SJSA1 (cell line): Measurements from ENCODE around the gene FAM110A. TPM values are rescaled to one million over a fixed set of nuclear protein-coding genes. Genes with fewer than 3 reads are reported as not detected.
A peak's percentile ranks its signal among the peaks of the same experiment; 100 is the strongest.
"Not testable (repeated sequence)": the region's sequence is repeated elsewhere in the genome, so short reads cannot be mapped to it uniquely, and the experiment has no call there.

Source experiments
- DNase-seq, 2 experiments: peaks; one replicate each; pipeline ENCODE4 v3.0.0-alpha.2; 2015 to 2020; ENCODE audit warnings: low spot score in 2 of 2, low read depth in 1 of 2
- H3K27ac ChIP-seq: fragments of 250-450 bp; sonication (Bioruptor Pico); 2 replicates; pipeline ENCODE4 v1.5.1; 2020; ENCODE audit warnings: mild to moderate bottlenecking, moderate library complexity
- H3K27me3 ChIP-seq: fragments of 250-450 bp; sonication (Bioruptor Pico); replicated peaks from 2 replicates; pipeline ENCODE4 v1.5.1; 2020; ENCODE audit warnings: mild to moderate bottlenecking, moderate library complexity
- H3K36me3 ChIP-seq: fragments of 250-450 bp; sonication (Bioruptor Pico); 2 replicates; pipeline ENCODE4 v1.5.1; 2020; ENCODE audit warnings: mild to moderate bottlenecking
- H3K4me1 ChIP-seq: fragments of 250-450 bp; sonication (Bioruptor Pico); replicated peaks from 2 replicates; pipeline ENCODE4 v1.6.1; 2021; ENCODE audit warnings: mild to moderate bottlenecking
- H3K4me3 ChIP-seq: fragments of 250-450 bp; sonication (Bioruptor Pico); 2 replicates; pipeline ENCODE4 v1.5.1; 2020; ENCODE audit warnings: mild to moderate bottlenecking
- H3K9me3 ChIP-seq: fragments of 250-450 bp; sonication (Bioruptor Pico); replicated peaks from 2 replicates; pipeline ENCODE4 v1.5.1; 2020; ENCODE audit warnings: mild to moderate bottlenecking
- total RNA-seq: library from RNA; depleted of rRNA; stranded (reverse); fragments of >200 nt; shearing (Covaris generic); gene quantifications from 2 replicates; pipeline ENCODE4 v1.2.3, GENCODE V29; 2014; rRNA removed

FAM110A gene
- total RNA-seq, result 6.4 and 11.5 TPM in 2 replicates

- peaks cover 34% of the 10 kb centered on the region for H3K4me1 ChIP-seq
- H3K4me3 ChIP-seq, result peak within 1 kb of the TSS; percentile 89
- H3K36me3 ChIP-seq, result peaks cover 8% of the 10 kb centered on the region; the same call in 1 of the 2 replicates
- DNase-seq, result peak; percentile 95 to 96
- H3K27me3 ChIP-seq, result no peaks in the 10 kb centered on the region
- H3K9me3 ChIP-seq, result no peaks in the 10 kb centered on the region
- peak within 1 kb of the TSS; percentile 95 for H3K27ac ChIP-seq
These were observed at the start of gene FAM110A for GRCh38 chr20:833450-834150. Gene FAM110A (plus strand): TSS chr20:833715. CDS start chr20:844805, 11,090 bp downstream.

- DNase-seq, result no peak
- peaks cover 8% of the 10 kb centered on the region; the same call in 1 of the 2 replicates for H3K27me3 ChIP-seq
- no peaks in the 10 kb centered on the region for H3K36me3 ChIP-seq
- no peak overlapping the region for H3K4me3 ChIP-seq
- no peaks in the 10 kb centered on the region; the same call in 1 of the 2 replicates for H3K9me3 ChIP-seq
- H3K27ac ChIP-seq, result no peak overlapping the region
- no peaks in the 10 kb centered on the region for H3K4me1 ChIP-seq
These were observed 45.7 kb upstream of the FAM110A start for GRCh38 chr20:787825-788224.

- no peak for DNase-seq
- H3K36me3 ChIP-seq, result no peaks in the 10 kb centered on the region
- H3K4me3 ChIP-seq, result no peak overlapping the region
- H3K9me3 ChIP-seq, result no peaks in the 10 kb centered on the region
- H3K4me1 ChIP-seq, result no peaks in the 10 kb centered on the region
- H3K27ac ChIP-seq, result no peak overlapping the region
- H3K27me3 ChIP-seq, result peaks cover 12% of the 10 kb centered on the region; the same call in 1 of the 2 replicates
These were observed 42.5 kb upstream of the FAM110A start for GRCh38 chr20:791056-791455.

- no peaks in the 10 kb centered on the region for H3K36me3 ChIP-seq
- H3K27me3 ChIP-seq, result peaks cover 12% of the 10 kb centered on the region; the same call in 1 of the 2 replicates
- no peak for DNase-seq
These were observed 41.3 kb upstream of the FAM110A start for GRCh38 chr20:792248-792647.

GRCh38 chr20:796921-797320 is 36.6 kb upstream of the FAM110A start:
- no peak overlapping the region for H3K27ac ChIP-seq
- no peak overlapping the region for H3K4me3 ChIP-seq
- peaks cover 12% of the 10 kb centered on the region; the same call in 1 of the 2 replicates for H3K27me3 ChIP-seq
- H3K36me3 ChIP-seq, result no peaks in the 10 kb centered on the region
- no peak for DNase-seq
- H3K9me3 ChIP-seq, result no peaks in the 10 kb centered on the region
- H3K4me1 ChIP-seq, result no peaks in the 10 kb centered on the region

More at GRCh38 chr20:792248-792647, 41.3 kb upstream of the FAM110A start:
- no peak overlapping the region for H3K27ac ChIP-seq
- H3K4me1 ChIP-seq, result no peaks in the 10 kb centered on the region
- H3K4me3 ChIP-seq, result no peak overlapping the region
- no peaks in the 10 kb centered on the region for H3K9me3 ChIP-seq

DNA sequence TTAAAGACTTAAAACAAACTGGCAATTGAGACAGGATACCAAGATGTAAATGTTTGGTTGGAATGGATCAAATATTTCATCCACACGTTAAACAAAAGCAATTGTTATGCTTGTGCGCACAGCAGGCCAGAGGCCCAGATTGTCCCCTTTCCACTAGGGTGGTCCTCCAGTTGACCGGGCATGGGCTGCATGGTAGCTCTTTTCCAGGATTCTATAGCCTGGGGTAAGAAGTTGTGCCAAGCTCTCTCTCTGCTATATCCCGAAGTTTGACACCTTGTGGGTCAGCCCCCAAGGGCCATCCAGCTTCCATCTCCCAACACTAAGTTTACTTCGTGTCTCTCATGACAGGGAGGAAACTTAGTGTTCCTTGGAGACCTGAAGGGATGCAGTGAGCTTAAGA is 34.8 kb upstream of the FAM110A start:
- H3K27ac ChIP-seq, H3K4me3 ChIP-seq, H3K36me3 ChIP-seq, H3K4me1 ChIP-seq, H3K9me3 ChIP-seq, DNase-seq: not testable (repeated sequence)
- H3K27me3 ChIP-seq, result peaks cover 17% of the 10 kb centered on the region; the same call in 1 of the 2 replicates

GRCh38 chr20:800026-800425 is 33.5 kb upstream of the FAM110A start:
- not testable (repeated sequence) for H3K36me3 ChIP-seq, H3K4me1 ChIP-seq, DNase-seq

GRCh38 chr20:801678-802077 is 31.8 kb upstream of the FAM110A start:
- no peak overlapping the region for H3K4me3 ChIP-seq
- DNase-seq, result no peak
- no peaks in the 10 kb centered on the region for H3K4me1 ChIP-seq

More at GRCh38 chr20:800026-800425, 33.5 kb upstream of the FAM110A start:
- H3K9me3 ChIP-seq, H3K4me3 ChIP-seq, H3K27ac ChIP-seq: not testable (repeated sequence)
- peaks cover 16% of the 10 kb centered on the region; the same call in 1 of the 2 replicates for H3K27me3 ChIP-seq

GRCh38 chr20:805713-806112 is 27.8 kb upstream of the FAM110A start:
- Histone ChIP-seq H3K27me3 (0 out of 2 replicates have a peak, but pooled peaks cover 8% of the 10 kb centered on the region), H3K4me1 (no peaks in the 10 kb centered on the region), H3K36me3 (no peaks in the 10 kb centered on the region), H3K9me3 (0 out of 2 replicates have a peak, but pooled peaks cover 6% of the 10 kb centered on the region), H3K27ac (no peak overlapping the region), H3K4me3 (no peak overlapping the region)
- DNase-seq, result no peak

More at GRCh38 chr20:801678-802077, 31.8 kb upstream of the FAM110A start:
- H3K27me3 ChIP-seq, result 0 out of 2 replicates have a peak, but pooled peaks cover 8% of the 10 kb centered on the region
- H3K9me3 ChIP-seq, result 0 out of 2 replicates have a peak, but pooled peaks cover 6% of the 10 kb centered on the region
- H3K36me3 ChIP-seq, result no peaks in the 10 kb centered on the region
- H3K27ac ChIP-seq, result no peak overlapping the region

DNA sequence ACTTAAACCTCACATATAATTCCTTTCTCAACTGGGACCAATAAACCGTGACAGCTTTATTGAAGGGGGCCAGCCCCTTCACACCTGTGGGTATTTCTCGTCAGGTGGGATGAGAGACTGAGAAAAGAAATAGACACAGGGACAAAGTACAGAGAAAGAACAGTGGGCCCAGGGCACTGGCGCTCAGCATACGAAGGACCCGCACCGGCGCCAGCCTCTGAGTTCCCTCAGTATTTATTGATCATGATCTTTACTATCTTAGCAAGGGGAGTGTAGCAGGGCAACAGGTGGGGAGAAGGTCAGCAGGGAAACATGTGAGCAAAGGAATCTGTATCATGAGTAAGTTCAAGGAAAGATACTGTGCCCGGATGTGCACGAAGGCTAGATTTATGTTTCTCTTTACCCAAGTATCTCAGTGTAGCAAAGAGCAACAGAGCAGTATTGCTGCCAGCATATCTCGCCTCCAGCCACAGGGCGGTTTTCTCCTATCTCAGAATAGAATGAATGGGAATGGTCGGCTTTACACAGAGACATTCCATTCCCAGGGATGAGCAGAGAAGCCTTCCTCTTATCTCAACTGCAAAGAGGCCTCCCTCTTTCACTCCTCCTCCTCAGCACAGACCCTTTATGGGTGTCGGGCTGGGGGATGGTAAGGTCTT is 21.6 kb upstream of the FAM110A start:
- H3K9me3 ChIP-seq, H3K4me1 ChIP-seq, H3K27ac ChIP-seq, H3K4me3 ChIP-seq, DNase-seq, H3K36me3 ChIP-seq, H3K27me3 ChIP-seq: not testable (repeated sequence)

DNA sequence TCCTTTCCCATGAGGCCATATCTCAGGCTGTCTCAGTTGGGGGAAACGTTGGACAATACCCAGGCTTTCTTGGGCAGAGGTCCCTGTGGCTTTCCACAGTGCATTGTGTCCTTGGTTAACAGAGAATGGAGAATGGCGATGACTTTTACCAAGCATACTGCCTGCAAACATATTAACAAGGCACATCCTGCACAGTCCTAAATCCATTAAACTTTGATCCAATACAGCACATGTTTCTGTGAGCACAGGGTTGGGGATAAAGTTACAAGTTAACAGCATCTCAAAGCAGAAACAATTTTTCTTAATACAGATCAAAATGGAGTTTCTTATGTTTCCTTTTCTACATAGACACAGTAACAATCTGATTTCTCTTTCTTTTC is 21.1 kb upstream of the FAM110A start:
- not testable (repeated sequence) for H3K27ac ChIP-seq, H3K27me3 ChIP-seq, H3K4me3 ChIP-seq, H3K36me3 ChIP-seq, H3K4me1 ChIP-seq, H3K9me3 ChIP-seq, DNase-seq

DNA sequence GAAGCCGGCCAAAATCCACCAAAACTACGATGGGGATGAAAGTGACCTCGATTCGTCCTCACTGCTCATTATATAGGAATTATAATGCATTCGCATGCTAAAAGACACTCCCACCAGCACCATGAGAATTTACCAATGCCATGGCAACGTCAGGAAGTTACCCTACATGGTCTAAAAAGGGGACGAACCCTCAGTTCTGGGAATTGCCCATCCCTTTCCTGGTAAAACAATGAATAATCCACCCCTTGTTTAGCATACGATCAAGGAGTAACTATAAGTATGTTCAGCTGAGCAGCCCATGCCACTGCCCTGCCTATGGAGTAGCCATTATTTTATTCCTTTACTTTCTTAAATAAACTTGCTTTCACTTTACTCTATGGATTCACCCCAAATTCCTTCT is 20.1 kb upstream of the FAM110A start:
- Histone ChIP-seq H3K4me3 (no peak overlapping the region), H3K9me3 (no peaks in the 10 kb centered on the region), H3K36me3 (no peaks in the 10 kb centered on the region), H3K27me3 (0 out of 2 replicates have a peak, but pooled peaks cover 2% of the 10 kb centered on the region), H3K4me1 (no peaks in the 10 kb centered on the region), H3K27ac (no peak overlapping the region)
- no peak for DNase-seq

GRCh38 chr20:815226-815625 is 18.3 kb upstream of the FAM110A start:
- Histone ChIP-seq H3K36me3 (no peaks in the 10 kb centered on the region), H3K4me1 (no peaks in the 10 kb centered on the region), H3K4me3 (no peak overlapping the region), H3K9me3 (no peaks in the 10 kb centered on the region), H3K27ac (no peak overlapping the region), H3K27me3 (0 out of 2 replicates have a peak, but pooled peaks cover 2% of the 10 kb centered on the region)
- no peak for DNase-seq
